Naive thymus-derived CD8-positive, alpha-beta T cell (primary cell): Measurements from ENCODE around the gene SEPTIN7. TPM values are rescaled to one million over a fixed set of nuclear protein-coding genes. Genes with fewer than 3 reads are reported as not detected.

ENCODE experiments used
- ATAC-seq, 2 donors: fragments of 150-1000 bp; cut with Tn5 transposase in 1 of 2; sonication (Bioruptor Pico), chemical (Tn5 transposase) in 1 of 2; 1 replicate in 1 of 2; 2 replicates in 1 of 2; pipeline ENCODE4 v1.10.0; 2021; ENCODE audit warnings: mild to moderate bottlenecking in 2 of 2, moderate library complexity in 2 of 2
- POLR2A ChIA-PET: fragments of 350-600 bp; sonication (Branson Sonifier 250); formaldehyde crosslinking; loops from one replicate; lab custom pipeline; 2021; ENCODE audit warnings: antibody characterized with exemption; lab: Charles Lee
- DNase-seq, 10 donors: peaks; one replicate each; pipeline versions ENCODE4 v3.0.0 to v3.0.0-alpha.2; 2020 to 2022
- H3K27ac Mint-ChIP-seq, 10 donors: one replicate each; pipeline ENCODE4 v1.8.0; 2020 to 2022; ENCODE audit warnings: mild to moderate bottlenecking in 10 of 10, mixed read lengths in 10 of 10, moderate library complexity in 4 of 10, inconsistent platforms in 1 of 10
- H3K27me3 Mint-ChIP-seq, 5 donors: one replicate each; pipeline ENCODE4 v1.8.0; 2021 to 2022; ENCODE audit warnings: mixed read lengths in 5 of 5
- H3K36me3 Mint-ChIP-seq, 3 donors: one replicate each; pipeline ENCODE4 v1.8.0; 2020 to 2022; ENCODE audit warnings: mixed read lengths in 3 of 3, mild to moderate bottlenecking in 2 of 3, inconsistent platforms in 1 of 3
- H3K4me1 Mint-ChIP-seq, 4 donors: one replicate each; pipeline ENCODE4 v1.8.0; 2021 to 2022; ENCODE audit warnings: mixed read lengths in 4 of 4
- H3K4me3 Mint-ChIP-seq, 10 donors: one replicate each; pipeline ENCODE4 v1.8.0; 2020 to 2022; ENCODE audit warnings: mild to moderate bottlenecking in 10 of 10, mixed read lengths in 10 of 10, moderate library complexity in 6 of 10, inconsistent platforms in 1 of 10
- H3K9me3 Mint-ChIP-seq, 9 donors: one replicate each; pipeline ENCODE4 v1.8.0; 2020 to 2022; ENCODE audit warnings: mixed read lengths in 9 of 9, mild to moderate bottlenecking in 3 of 9, inconsistent platforms in 1 of 9, moderate library complexity in 1 of 9
- polyA plus RNA-seq, 3 donors: library from polyadenylated mRNA; unstranded; fragments of 300-500 nt; fragmentation: Illumina TruSeq; gene quantifications; one replicate each; pipeline ENCODE4 v1.2.3, GENCODE V29; 2021
- total RNA-seq, 8 experiments: library from RNA in 2 of 8; stranded (reverse) in 2 of 8; gene quantifications; one replicate each; pipeline ENCODE4 v1.2.3 and lab custom pipeline; 2021 to 2026

Gene SEPTIN7
- total and polyA plus RNA-seq, 5 experiments from 2014 or later = 244 to 693 (median 488) TPM

- Mint-ChIP-seq H3K4me3 (peak overlapping the region in 4 of 10 donors; percentile 4 to 22 (median 12)), H3K27me3 (no peaks in the 10 kb centered on the region), H3K9me3 (peaks cover 8 to 59% (median 38%) of the 10 kb centered on the region in 9 donors), H3K27ac (no peak overlapping the region), H3K36me3 (peaks cover 29 to 55% (median 38%) of the 10 kb centered on the region in 3 donors), H3K4me1 (peaks cover 29 to 62% (median 55%) of the 10 kb centered on the region in 4 donors)
- ATAC-seq (no peak), DNase-seq (no peak)
- POLR2A ChIA-PET = interaction anchor here (1.9 kb wide), 1 partner anchor 19 kb away, joined by 5 read pairs; the partner anchor contains the start of gene SEPTIN7
Observed at GRCh38 chr7:35819954-35820703, 19.3 kb downstream of the SEPTIN7 start.

DNA sequence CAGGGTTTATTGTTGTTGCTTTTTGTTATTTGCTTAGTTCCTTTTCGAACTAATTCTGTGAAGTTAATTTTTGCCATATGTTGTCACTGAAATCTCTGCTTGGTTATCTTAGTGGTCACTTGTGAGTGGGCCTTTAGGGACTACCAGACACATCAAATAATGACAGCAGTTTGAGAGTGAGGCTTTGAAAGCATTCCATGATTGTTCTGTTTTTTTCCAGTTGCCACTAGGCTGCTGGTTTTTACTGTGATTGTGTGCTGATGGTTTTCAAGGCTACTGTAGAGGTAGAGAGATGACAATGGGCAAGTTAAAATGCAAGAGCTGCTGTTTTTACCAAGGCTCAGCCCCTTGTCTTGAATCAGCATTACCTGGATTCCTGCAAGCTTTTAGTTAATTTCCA is 20.0 kb downstream of the SEPTIN7 start:
- DNase-seq = no peak
- no peak for ATAC-seq
- H3K27me3 Mint-ChIP-seq = no peaks in the 10 kb centered on the region
- peaks cover 26 to 56% (median 49%) of the 10 kb centered on the region in 4 donors for H3K4me1 Mint-ChIP-seq
- H3K4me3 Mint-ChIP-seq = no peak overlapping the region
- peaks cover 28 to 55% (median 31%) of the 10 kb centered on the region in 3 donors for H3K36me3 Mint-ChIP-seq
- no peak overlapping the region for H3K27ac Mint-ChIP-seq
- POLR2A ChIA-PET = interaction anchor here (1.9 kb wide), 1 partner anchor 20 kb away, joined by 5 read pairs; the partner anchor contains the start of gene SEPTIN7
- peaks cover 6 to 55% (median 37%) of the 10 kb centered on the region in 9 donors for H3K9me3 Mint-ChIP-seq

DNA sequence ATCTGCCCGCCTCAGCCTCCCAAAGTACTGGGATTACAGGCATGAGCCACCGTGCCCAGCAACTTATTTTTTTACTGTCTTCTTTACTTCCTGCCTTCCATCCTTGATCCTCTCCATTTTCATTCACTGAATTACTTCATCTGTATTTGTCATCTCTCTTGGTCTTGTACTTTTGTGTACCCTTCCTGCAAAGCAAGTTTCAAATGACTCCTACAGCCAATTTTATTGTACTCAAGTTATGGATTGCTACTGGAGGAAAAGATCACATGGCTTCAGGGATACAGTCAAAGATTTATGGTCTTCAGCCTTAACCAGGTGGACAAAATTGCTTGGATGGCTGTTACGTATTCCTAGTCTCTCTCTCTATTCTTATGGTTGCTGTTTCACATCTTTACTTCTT is 22.6 kb downstream of the SEPTIN7 start:
- Mint-ChIP-seq H3K4me1 (peaks cover 15 to 45% (median 35%) of the 10 kb centered on the region in 4 donors), H3K36me3 (peaks cover 20 to 34% (median 26%) of the 10 kb centered on the region in 3 donors), H3K27me3 (no peaks in the 10 kb centered on the region), H3K27ac (peak overlapping the region in 5 of 10 donors; percentile 11 to 40 (median 20)), H3K9me3 (peaks cover 4 to 30% (median 19%) of the 10 kb centered on the region in 9 donors), H3K4me3 (peak overlapping the region in 5 of 10 donors; percentile 9 to 64 (median 26))
- DNase-seq (no peak), ATAC-seq (no peak)
- POLR2A ChIA-PET = no interaction called here

DNA sequence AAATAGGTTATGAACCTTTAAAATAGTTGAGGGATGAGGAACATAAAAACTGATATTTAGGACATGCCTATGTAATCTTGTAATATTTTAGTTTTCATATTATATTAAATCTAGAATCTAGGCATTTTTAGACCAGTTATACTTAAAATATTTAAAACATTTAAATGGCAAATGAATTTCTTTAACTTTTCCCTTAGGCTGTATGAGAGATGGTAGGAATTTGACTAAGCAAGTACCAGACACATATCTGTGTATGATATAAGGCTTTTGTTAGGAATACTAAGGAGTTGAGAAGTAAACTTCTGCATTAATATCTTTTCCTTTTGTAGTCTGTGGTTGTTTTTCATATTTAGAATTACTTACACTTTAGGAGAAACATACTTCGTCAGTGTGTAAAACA is 25.1 kb downstream of the SEPTIN7 start:
- no peak for ATAC-seq
- no peak for DNase-seq
- no peak overlapping the region for H3K27ac Mint-ChIP-seq

GRCh38 chr7:35826751-35827150 is 25.9 kb downstream of the SEPTIN7 start:
- DNase-seq = no peak
- Mint-ChIP-seq H3K36me3 (peaks cover 6 to 12% (median 7%) of the 10 kb centered on the region in 3 donors), H3K9me3 (peaks cover 0 to 2% (median 0%) of the 10 kb centered on the region in 9 donors), H3K27me3 (no peaks in the 10 kb centered on the region), H3K4me3 (no peak overlapping the region), H3K4me1 (peaks cover 26 to 53% (median 45%) of the 10 kb centered on the region in 4 donors), H3K27ac (peak overlapping the region in 3 of 10 donors; percentile 13 to 33 (median 29))
- POLR2A ChIA-PET = no interaction called here
- no peak for ATAC-seq

More for the DNA sequence above, 25.1 kb downstream of the SEPTIN7 start:
- H3K27me3 Mint-ChIP-seq = no peaks in the 10 kb centered on the region
- H3K9me3 Mint-ChIP-seq = peaks cover 0 to 7% (median 1%) of the 10 kb centered on the region in 9 donors
- H3K36me3 Mint-ChIP-seq = peaks cover 9 to 10% (median 10%) of the 10 kb centered on the region in 3 donors
- no peak overlapping the region for H3K4me3 Mint-ChIP-seq
- POLR2A ChIA-PET = no interaction called here
- peaks cover 22 to 51% (median 40%) of the 10 kb centered on the region in 4 donors for H3K4me1 Mint-ChIP-seq

DNA sequence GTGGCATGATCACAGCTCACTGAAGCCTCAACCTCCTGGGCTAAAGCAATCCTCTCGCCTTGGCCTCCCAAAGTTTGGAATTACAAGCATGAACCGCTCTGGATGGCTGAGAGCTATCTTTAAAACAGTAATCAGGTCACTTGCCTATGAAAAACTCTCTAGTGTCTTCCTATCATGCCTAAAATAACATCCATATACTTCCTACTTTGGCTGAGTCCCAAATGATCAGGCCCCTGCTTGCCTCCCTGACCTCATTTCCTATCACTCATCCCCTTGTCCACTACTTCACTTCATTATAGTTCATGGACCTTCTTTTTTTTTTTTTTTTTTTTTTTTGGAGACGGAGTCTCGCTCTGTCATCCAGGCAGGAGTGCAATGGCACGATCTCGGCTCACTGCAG is 28.0 kb downstream of the SEPTIN7 start:
- peaks cover 24 to 60% (median 54%) of the 10 kb centered on the region in 4 donors for H3K4me1 Mint-ChIP-seq
- no peak for ATAC-seq
- DNase-seq = no peak
- H3K27ac Mint-ChIP-seq = peak overlapping the region in 6 of 10 donors; percentile 9 to 40 (median 26)
- H3K36me3 Mint-ChIP-seq = peaks cover 0 to 33% (median 13%) of the 10 kb centered on the region in 3 donors
- H3K9me3 Mint-ChIP-seq = no peaks in the 10 kb centered on the region
- peak overlapping the region in 2 of 10 donors; percentile 7 to 46 for H3K4me3 Mint-ChIP-seq
- POLR2A ChIA-PET = interaction anchor here (2.1 kb wide), 1 partner anchor 28 kb away, joined by 4 read pairs; the partner anchor contains the start of gene SEPTIN7
- no peaks in the 10 kb centered on the region for H3K27me3 Mint-ChIP-seq

- POLR2A ChIA-PET = interaction anchor here (1.7 kb wide), 1 partner anchor 30 kb away, joined by 3 read pairs; the partner anchor contains the start of gene SEPTIN7
- peaks cover 28 to 68% (median 66%) of the 10 kb centered on the region in 4 donors for H3K4me1 Mint-ChIP-seq
- H3K4me3 Mint-ChIP-seq = peak overlapping the region in 2 of 10 donors; percentile 10 to 42
- H3K27ac Mint-ChIP-seq = peak overlapping the region in 4 of 10 donors; percentile 6 to 76 (median 52)
- no peaks in the 10 kb centered on the region for H3K9me3 Mint-ChIP-seq
- no peaks in the 10 kb centered on the region for H3K27me3 Mint-ChIP-seq
- H3K36me3 Mint-ChIP-seq = peaks cover 9 to 56% (median 21%) of the 10 kb centered on the region in 3 donors
- ATAC-seq (no peak), DNase-seq (no peak)
Observed at GRCh38 chr7:35831208-35831607, 30.4 kb downstream of the SEPTIN7 start.

DNA sequence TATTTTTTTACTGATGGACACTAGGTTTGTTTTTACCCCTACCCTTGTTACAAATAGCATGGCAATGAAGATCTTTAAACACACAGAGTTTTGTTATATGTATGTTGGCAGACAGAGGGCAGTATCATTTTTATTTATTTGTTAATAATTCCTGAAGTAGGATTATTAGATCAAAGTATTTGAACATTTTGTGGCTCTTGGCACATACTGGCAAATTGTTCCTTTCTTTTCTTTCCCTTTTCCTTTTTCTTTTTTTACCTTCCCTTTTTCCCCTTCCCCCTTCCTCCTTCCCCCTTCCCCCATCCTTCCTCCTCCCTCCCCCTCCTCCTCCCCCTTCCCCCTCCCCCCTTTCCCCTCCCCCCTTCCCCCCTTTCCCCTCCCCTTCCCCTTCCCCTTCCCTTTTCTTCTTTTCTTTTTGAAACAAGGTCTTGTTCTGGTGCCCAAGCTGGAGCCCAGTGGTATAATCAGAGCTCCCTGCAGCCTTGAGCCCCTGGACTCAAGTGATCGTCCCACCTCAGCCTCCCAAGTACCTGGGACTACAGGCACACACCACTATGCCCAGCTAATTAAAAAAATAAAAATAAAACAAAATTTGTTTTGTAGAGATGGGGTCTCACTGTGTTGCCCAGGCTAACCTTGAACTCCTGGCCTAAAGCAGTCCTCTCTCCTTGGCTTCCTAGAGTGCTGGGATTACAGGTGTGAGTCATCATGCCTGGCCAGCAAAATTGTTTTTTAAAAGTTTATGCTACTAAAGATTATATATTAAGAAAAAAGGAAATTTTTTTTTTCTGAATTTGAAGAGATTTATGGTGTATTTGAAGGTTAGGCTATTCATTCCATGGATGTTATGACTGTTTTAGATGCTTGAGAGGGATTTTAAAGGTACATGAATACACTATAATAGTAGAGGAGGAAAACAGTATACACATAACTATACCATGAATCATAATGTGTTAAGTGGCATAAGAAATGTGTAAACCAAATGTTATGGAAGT is 39.3 kb downstream of the SEPTIN7 start:
- Mint-ChIP-seq H3K27ac (peak overlapping the region in 1 of 10 donors; percentile 12), H3K36me3 (peaks cover 5 to 67% (median 10%) of the 10 kb centered on the region in 3 donors), H3K27me3 (no peaks in the 10 kb centered on the region), H3K9me3 (no peaks in the 10 kb centered on the region), H3K4me3 (peak overlapping the region in 2 of 10 donors; percentile 30 to 41), H3K4me1 (peaks cover 16 to 58% (median 42%) of the 10 kb centered on the region in 4 donors)
- ATAC-seq (no peak), DNase-seq (no peak)
- POLR2A ChIA-PET = interaction anchor here (0.7 kb wide), 1 partner anchor 15 kb away, joined by 3 read pairs; no protein-coding TSS in a partner anchor

GRCh38 chr7:35846816-35847412 is 46.1 kb downstream of the SEPTIN7 start:
- H3K27ac Mint-ChIP-seq = no peak overlapping the region
- POLR2A ChIA-PET = no interaction called here
- DNase-seq (no peak), ATAC-seq (no peak)
- no peak overlapping the region for H3K4me3 Mint-ChIP-seq
- peaks cover 17 to 62% (median 53%) of the 10 kb centered on the region in 4 donors for H3K4me1 Mint-ChIP-seq
- H3K27me3 Mint-ChIP-seq = no peaks in the 10 kb centered on the region
- H3K9me3 Mint-ChIP-seq = no peaks in the 10 kb centered on the region
- H3K36me3 Mint-ChIP-seq = peaks cover 0 to 66% (median 32%) of the 10 kb centered on the region in 3 donors

DNA sequence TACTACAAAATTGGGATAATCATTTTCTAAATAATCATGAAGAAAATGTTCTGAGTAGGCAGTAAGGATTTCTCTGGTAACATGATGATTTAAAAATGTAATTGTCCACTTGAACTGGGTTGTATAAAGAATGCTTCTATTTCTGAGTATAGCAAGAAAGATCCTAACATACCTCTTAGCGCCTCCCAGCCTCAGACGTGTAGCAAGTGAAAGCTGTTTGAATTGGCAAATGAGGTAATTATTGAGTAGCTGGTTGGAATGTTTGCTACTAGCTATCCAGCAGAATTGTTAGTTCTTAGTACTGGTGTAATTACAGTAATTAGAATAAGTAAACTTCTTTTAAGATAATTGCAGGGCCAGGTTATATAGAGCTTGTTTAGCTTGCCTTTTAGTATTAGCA is 47.9 kb downstream of the SEPTIN7 start:
- H3K4me1 Mint-ChIP-seq = peaks cover 23 to 67% (median 58%) of the 10 kb centered on the region in 4 donors
- ATAC-seq (no peak), DNase-seq (no peak)
- POLR2A ChIA-PET = interaction anchor here (1.8 kb wide), 1 partner anchor 48 kb away, joined by 6 read pairs; the partner anchor contains the start of gene SEPTIN7
- no peaks in the 10 kb centered on the region for H3K27me3 Mint-ChIP-seq
- H3K27ac Mint-ChIP-seq = no peak overlapping the region
- peak overlapping the region in 1 of 10 donors; percentile 22 for H3K4me3 Mint-ChIP-seq
- no peaks in the 10 kb centered on the region for H3K9me3 Mint-ChIP-seq
- peaks cover 0 to 69% (median 38%) of the 10 kb centered on the region in 3 donors for H3K36me3 Mint-ChIP-seq

GRCh38 chr7:35849158-35849831 is 48.4 kb downstream of the SEPTIN7 start:
- H3K4me1 Mint-ChIP-seq = peaks cover 23 to 69% (median 60%) of the 10 kb centered on the region in 4 donors
- no peaks in the 10 kb centered on the region for H3K9me3 Mint-ChIP-seq
- DNase-seq (no peak), ATAC-seq (no peak)
- peak overlapping the region in 1 of 10 donors; percentile 22 for H3K4me3 Mint-ChIP-seq
- POLR2A ChIA-PET = interaction anchor here (1.8 kb wide), 1 partner anchor 49 kb away, joined by 6 read pairs; the partner anchor contains the start of gene SEPTIN7
- H3K27ac Mint-ChIP-seq = peak overlapping the region in 3 of 10 donors; percentile 2 to 71 (median 6)
- H3K27me3 Mint-ChIP-seq = no peaks in the 10 kb centered on the region
- peaks cover 0 to 64% (median 39%) of the 10 kb centered on the region in 3 donors for H3K36me3 Mint-ChIP-seq
